ENCODE measurements around the gene PNPLA2.
A peak's percentile ranks its signal among the peaks of the same experiment; 100 is the strongest.

The PNPLA2 gene

GRCh38 chr11:819943-820649, 1.4 kb downstream of the PNPLA2 start:
- DNase-seq: peak; percentile 92

GRCh38 chr11:820655-821511, 2.2 kb downstream of the PNPLA2 start:
- DNase-seq: no peak

- no peak for DNase-seq
Measured at GRCh38 chr11:821512-822371, 3.0 kb downstream of the PNPLA2 start.

- peak; percentile 34 for DNase-seq
Measured at GRCh38 chr11:823441-824291, 5.0 kb downstream of the PNPLA2 start.

- DNase-seq: peak; percentile 91
Measured at GRCh38 chr11:824292-824880, 5.7 kb downstream of the PNPLA2 start.

- DNase-seq: no peak
Measured at GRCh38 chr11:824942-825341, 6.2 kb downstream of the PNPLA2 start.

GRCh38 chr11:825366-826226, 6.9 kb downstream of the PNPLA2 start:
- no peak for DNase-seq

- no peak for DNase-seq
Measured at GRCh38 chr11:826227-826621, 7.5 kb downstream of the PNPLA2 start.

- DNase-seq: no peak
Measured at GRCh38 chr11:826836-827145, 8.1 kb downstream of the PNPLA2 start.

GRCh38 chr11:827146-827896, 8.6 kb downstream of the PNPLA2 start:
- no peak for DNase-seq

- DNase-seq: no peak
Measured at GRCh38 chr11:827897-828192, 9.1 kb downstream of the PNPLA2 start, which contains the start of gene CRACR2B. CRACR2B (plus strand) TSS chr11:827919; CDS start chr11:828608, 689 bp downstream.

- DNase-seq: no peak
Measured at GRCh38 chr11:828506-829175, 9.9 kb downstream of the PNPLA2 start.

- no peak for DNase-seq
Measured at GRCh38 chr11:829176-829846, 10.6 kb downstream of the PNPLA2 start.

- no peak for DNase-seq
Measured at GRCh38 chr11:829847-830294, 11.2 kb downstream of the PNPLA2 start.

- peak; percentile 72 for DNase-seq
Measured at GRCh38 chr11:830295-831117, 11.8 kb downstream of the PNPLA2 start.

- DNase-seq: no peak
Measured at GRCh38 chr11:831118-831864, 12.6 kb downstream of the PNPLA2 start.

- no peak for DNase-seq
Measured at GRCh38 chr11:831961-832528, 13.3 kb downstream of the PNPLA2 start.

Measured in NCI-H2029 (cell line).